ENCODE measurements around the gene RABGEF1. TPM values are rescaled to one million over a fixed set of nuclear protein-coding genes. Genes with fewer than 3 reads are reported as not detected.
"Not testable (repeated sequence)": the region's sequence is repeated elsewhere in the genome, so short reads cannot be mapped to it uniquely, and the experiment has no call there.

Gene RABGEF1
- total and polyA plus RNA-seq, 2 donors (not counting 1 experiment from before 2014, with no cell fraction given), result 41.6 to 47.9 TPM

- peak overlapping the region; percentile 97 for H2AFZ ChIP-seq (ENCODE audit: low read length)
- peak overlapping the region; percentile 99 for H3K27ac ChIP-seq (ENCODE audit: insufficient read depth, low read length)
- H3K79me2 ChIP-seq (ENCODE audit: control insufficient read depth, insufficient read depth, low read length), result no peaks in the 10 kb centered on the region
- no peaks in the 10 kb centered on the region for H4K20me1 ChIP-seq (ENCODE audit: control insufficient read depth, extremely low read depth, insufficient read depth, low read length)
- peak overlapping the region; percentile 88 for H3K4me2 ChIP-seq (ENCODE audit: extremely low read depth, insufficient read depth, low read length)
- no peaks in the 10 kb centered on the region for H3K27me3 ChIP-seq (ENCODE audit: control insufficient read depth, insufficient read depth, low read length)
- peak; percentile 95 to 98 for DNase-seq (ENCODE audit: low read depth in 2 of 2)
- no peaks in the 10 kb centered on the region for H3K4me1 ChIP-seq (ENCODE audit: control insufficient read depth, extremely low read depth, insufficient read depth, low read length)
- H3K9me3 ChIP-seq (ENCODE audit: control insufficient read depth, insufficient read depth, low read depth, low read length), result no peaks in the 10 kb centered on the region
- H3K36me3 ChIP-seq (ENCODE audit: control insufficient read depth, insufficient read depth, low read length), result no peaks in the 10 kb centered on the region
- TF ChIP-seq CTCF (conservative IDR thresholded peaks at IDR 0.05 in 1 of 2, IDR thresholded peaks at IDR 0.05 in 1 of 2; ENCODE audit: low read depth in 1 of 2, low read length in 2 of 2) (peak in 1 of 2 donors; percentile 21), EZH2 (IDR thresholded peaks at IDR 0.05; ENCODE audit: low read length, missing control alignments) (no peak)
- H3K9ac ChIP-seq (ENCODE audit: insufficient read depth, low read length), result peak overlapping the region; percentile 85
- peak overlapping the region; percentile 74 to 91 (median 87) for H3K4me3 ChIP-seq (replicated peaks in 1 of 4; ENCODE audit: control extremely low read depth in 1 of 4, insufficient read depth in 1 of 4, low read depth in 3 of 4, low read length in 4 of 4)
Observed at GRCh38 chr7:66844552-66845378, 104.2 kb downstream of the RABGEF1 start.

- peak overlapping the region; percentile 99 for H3K27ac ChIP-seq (ENCODE audit: insufficient read depth, low read length)
- peak overlapping the region; percentile 85 for H3K9ac ChIP-seq (ENCODE audit: insufficient read depth, low read length)
- peak overlapping the region; percentile 88 for H3K4me2 ChIP-seq (ENCODE audit: extremely low read depth, insufficient read depth, low read length)
Observed at GRCh38 chr7:66845379-66846095, 105.0 kb downstream of the RABGEF1 start.

GRCh38 chr7:66846096-66846445 is 105.5 kb downstream of the RABGEF1 start:
- DNase-seq (ENCODE audit: low read depth in 2 of 2); H3K4me2 ChIP-seq (ENCODE audit: extremely low read depth, insufficient read depth, low read length); H3K79me2 ChIP-seq (ENCODE audit: control insufficient read depth, insufficient read depth, low read length); H3K27me3 ChIP-seq (ENCODE audit: control insufficient read depth, insufficient read depth, low read length); H3K9me3 ChIP-seq (ENCODE audit: control insufficient read depth, insufficient read depth, low read depth, low read length); H3K4me1 ChIP-seq (ENCODE audit: control insufficient read depth, extremely low read depth, insufficient read depth, low read length); H4K20me1 ChIP-seq (ENCODE audit: control insufficient read depth, extremely low read depth, insufficient read depth, low read length); H3K27ac ChIP-seq (ENCODE audit: insufficient read depth, low read length); H2AFZ ChIP-seq (ENCODE audit: low read length); H3K4me3 ChIP-seq (replicated peaks in 1 of 4; ENCODE audit: control extremely low read depth in 1 of 4, insufficient read depth in 1 of 4, low read depth in 3 of 4, low read length in 4 of 4); H3K36me3 ChIP-seq (ENCODE audit: control insufficient read depth, insufficient read depth, low read length); H3K9ac ChIP-seq (ENCODE audit: insufficient read depth, low read length): not testable (repeated sequence)

More at GRCh38 chr7:66845379-66846095, 105.0 kb downstream of the RABGEF1 start:
- Histone ChIP-seq H3K36me3 (ENCODE audit: control insufficient read depth, insufficient read depth, low read length) (no peaks in the 10 kb centered on the region), H2AFZ (ENCODE audit: low read length) (peak overlapping the region; percentile 24), H3K27me3 (ENCODE audit: control insufficient read depth, insufficient read depth, low read length) (no peaks in the 10 kb centered on the region), H3K4me3 (replicated peaks in 1 of 4; ENCODE audit: control extremely low read depth in 1 of 4, insufficient read depth in 1 of 4, low read depth in 3 of 4, low read length in 4 of 4) (peak overlapping the region; percentile 74 to 91 (median 87)), H3K9me3 (ENCODE audit: control insufficient read depth, insufficient read depth, low read depth, low read length) (no peaks in the 10 kb centered on the region), H3K79me2 (ENCODE audit: control insufficient read depth, insufficient read depth, low read length) (no peaks in the 10 kb centered on the region), H4K20me1 (ENCODE audit: control insufficient read depth, extremely low read depth, insufficient read depth, low read length) (no peaks in the 10 kb centered on the region), H3K4me1 (ENCODE audit: control insufficient read depth, extremely low read depth, insufficient read depth, low read length) (no peaks in the 10 kb centered on the region)
- DNase-seq (ENCODE audit: low read depth in 2 of 2), result peak in 1 of 2 donors; percentile 1
- TF ChIP-seq CTCF (conservative IDR thresholded peaks at IDR 0.05 in 1 of 2, IDR thresholded peaks at IDR 0.05 in 1 of 2; ENCODE audit: low read depth in 1 of 2, low read length in 2 of 2) (no peak), EZH2 (IDR thresholded peaks at IDR 0.05; ENCODE audit: low read length, missing control alignments) (no peak)

- not testable (repeated sequence) for H3K4me1 ChIP-seq (ENCODE audit: control insufficient read depth, extremely low read depth, insufficient read depth, low read length); DNase-seq (ENCODE audit: low read depth in 2 of 2); H3K4me3 ChIP-seq (replicated peaks in 1 of 4; ENCODE audit: control extremely low read depth in 1 of 4, insufficient read depth in 1 of 4, low read depth in 3 of 4, low read length in 4 of 4); H3K4me2 ChIP-seq (ENCODE audit: extremely low read depth, insufficient read depth, low read length); H3K9ac ChIP-seq (ENCODE audit: insufficient read depth, low read length); H4K20me1 ChIP-seq (ENCODE audit: control insufficient read depth, extremely low read depth, insufficient read depth, low read length); H2AFZ ChIP-seq (ENCODE audit: low read length); H3K79me2 ChIP-seq (ENCODE audit: control insufficient read depth, insufficient read depth, low read length); H3K27me3 ChIP-seq (ENCODE audit: control insufficient read depth, insufficient read depth, low read length); H3K27ac ChIP-seq (ENCODE audit: insufficient read depth, low read length); H3K9me3 ChIP-seq (ENCODE audit: control insufficient read depth, insufficient read depth, low read depth, low read length); H3K36me3 ChIP-seq (ENCODE audit: control insufficient read depth, insufficient read depth, low read length)
Observed at GRCh38 chr7:66847523-66847855, 107.0 kb downstream of the RABGEF1 start.
